Hematopoietic multipotent progenitor cell treated with erythropoietin and hydrocortisone succinate and interleukin-3 and kit ligand, for 4 days (in vitro differentiated cells): Measurements from ENCODE around the gene ATG16L2.
A peak's percentile ranks its signal among the peaks of the same experiment; 100 is the strongest.
"Not testable (repeated sequence)": the region's sequence is repeated elsewhere in the genome, so short reads cannot be mapped to it uniquely, and the experiment has no call there.

Source experiments
- DNase-seq: peaks from one replicate; pipeline ENCODE4 v3.0.0-alpha.2; 2015

The ATG16L2 gene

DNA sequence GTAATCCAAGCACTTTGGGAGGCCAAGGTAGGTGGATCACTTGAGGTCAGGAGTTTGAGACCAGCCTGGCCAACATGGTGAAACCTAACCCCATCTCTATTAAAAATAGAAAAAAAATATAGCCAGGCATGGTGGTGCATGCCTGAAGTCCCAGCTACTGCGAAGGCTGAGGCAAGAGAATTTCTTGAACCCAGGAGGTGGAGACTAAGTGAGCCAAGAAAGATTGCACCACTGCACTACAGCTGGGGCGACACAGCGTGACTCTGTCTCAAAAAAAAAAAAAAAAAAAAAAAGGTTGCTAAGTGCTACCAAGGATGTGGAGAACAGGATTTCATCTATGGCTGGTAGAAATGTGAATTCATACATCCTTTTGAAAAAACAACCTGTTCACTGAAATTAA is 36.6 kb downstream of the ATG16L2 start:
- no peak for DNase-seq

DNA sequence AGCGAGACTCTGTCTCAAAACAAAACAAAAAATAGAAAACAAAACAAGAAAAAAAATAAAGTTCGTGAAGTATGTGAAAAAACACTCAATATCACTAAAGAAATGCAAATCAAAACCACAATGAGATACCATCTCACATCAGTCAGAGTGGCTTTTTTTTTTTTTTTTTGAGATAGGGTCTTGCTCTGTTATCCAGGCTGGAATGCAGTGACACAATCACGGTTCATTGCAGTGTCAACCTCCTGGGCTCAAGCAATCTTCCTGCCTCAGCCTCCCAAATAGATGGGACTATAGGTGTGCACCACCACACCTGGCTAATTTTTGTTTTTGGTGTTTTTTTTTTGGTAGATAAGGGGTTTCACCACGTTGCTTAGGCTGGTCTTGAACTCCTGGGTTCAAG is 37.5 kb downstream of the ATG16L2 start:
- no peak for DNase-seq

DNA sequence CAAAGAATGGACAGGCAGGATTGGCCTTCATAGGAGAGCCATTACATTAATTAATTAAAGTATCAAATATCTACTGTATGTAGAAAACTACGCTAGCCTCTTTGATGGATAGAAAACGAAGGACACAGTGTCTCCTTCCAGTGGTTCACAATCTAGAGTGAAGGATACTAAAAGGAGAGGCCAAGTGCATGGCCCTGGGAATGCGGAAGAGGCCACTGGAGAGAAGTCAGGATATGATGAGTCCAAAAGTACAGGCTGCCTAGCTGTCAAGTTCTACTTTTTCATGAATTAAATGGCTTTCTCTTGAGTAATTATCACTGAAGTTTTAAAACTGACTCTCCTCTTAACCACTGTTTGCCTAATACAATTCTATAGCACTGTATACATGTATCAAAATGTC is 41.9 kb downstream of the ATG16L2 start:
- no peak for DNase-seq

DNA sequence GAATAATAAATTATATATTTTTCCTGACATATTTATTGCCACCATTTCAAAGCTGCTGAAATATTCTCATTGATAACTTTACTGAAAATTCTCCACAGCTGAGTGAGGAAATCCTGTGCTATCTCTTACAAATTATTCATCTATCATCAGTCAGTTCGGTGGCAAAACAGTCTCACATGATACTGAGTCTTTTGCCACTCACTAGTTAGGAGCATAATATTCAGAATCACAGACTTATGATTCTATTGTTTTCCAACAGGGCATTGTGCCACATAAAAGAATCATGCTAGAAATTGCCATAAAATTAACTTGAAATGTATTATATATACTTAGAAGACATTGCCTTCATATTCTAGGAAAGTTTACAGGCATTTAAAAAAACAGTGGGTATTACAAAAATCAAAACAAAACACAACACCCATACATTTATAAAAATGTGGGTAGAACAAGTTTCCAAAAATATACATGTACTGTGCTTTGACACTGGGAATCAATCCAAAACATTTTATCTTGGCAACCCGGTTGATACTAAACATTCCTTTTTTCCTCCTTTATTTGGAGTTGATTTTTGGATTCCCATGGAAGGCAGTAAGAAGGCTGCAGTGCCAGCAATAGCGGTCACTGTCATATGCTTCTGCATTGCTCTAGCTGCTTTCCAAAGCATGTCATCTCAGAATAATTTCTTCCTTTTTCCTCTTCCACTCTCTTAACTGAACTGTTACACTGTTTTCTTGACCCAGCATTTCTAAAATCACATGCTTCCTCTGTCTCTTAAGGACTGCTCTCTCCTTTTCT is 42.5 kb downstream of the ATG16L2 start:
- DNase-seq = no peak

DNA sequence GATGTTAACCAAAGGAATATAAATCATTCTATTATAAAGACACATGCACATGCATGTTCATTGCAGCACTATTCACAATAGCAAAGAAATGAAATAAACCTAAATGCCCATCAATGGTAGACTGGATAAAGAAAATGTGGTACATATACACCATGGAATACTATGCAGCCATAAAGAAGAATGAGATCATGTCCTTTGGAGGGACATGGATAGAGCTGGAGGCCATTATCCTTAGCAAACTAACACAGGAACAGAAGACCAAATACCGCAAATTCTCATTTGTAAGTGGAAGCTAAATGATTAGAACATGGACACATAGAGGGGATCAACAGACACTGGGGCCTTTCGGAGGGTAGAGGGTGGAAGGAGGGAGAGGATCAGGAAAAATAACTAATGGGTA is 44.1 kb downstream of the ATG16L2 start:
- not testable (repeated sequence) for DNase-seq

DNA sequence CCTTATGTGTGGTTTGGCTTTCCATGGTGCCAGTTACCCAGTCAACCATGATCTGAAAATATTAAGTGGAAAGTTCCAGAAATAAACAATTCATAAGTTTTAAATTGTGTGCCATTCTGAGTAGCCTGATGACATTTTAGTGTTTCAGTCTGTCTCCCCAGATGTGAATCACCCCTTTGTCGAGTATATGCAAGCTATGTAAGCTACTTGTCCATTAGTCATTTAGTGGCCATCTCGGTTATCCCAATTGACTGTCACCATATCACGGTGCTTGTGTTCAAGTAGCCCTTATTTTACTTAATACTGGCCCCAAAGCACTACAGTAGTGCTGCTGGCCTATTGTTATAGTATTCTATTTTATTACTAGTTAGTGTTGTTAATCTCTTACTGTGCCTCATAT is 44.9 kb downstream of the ATG16L2 start:
- no peak for DNase-seq

DNA sequence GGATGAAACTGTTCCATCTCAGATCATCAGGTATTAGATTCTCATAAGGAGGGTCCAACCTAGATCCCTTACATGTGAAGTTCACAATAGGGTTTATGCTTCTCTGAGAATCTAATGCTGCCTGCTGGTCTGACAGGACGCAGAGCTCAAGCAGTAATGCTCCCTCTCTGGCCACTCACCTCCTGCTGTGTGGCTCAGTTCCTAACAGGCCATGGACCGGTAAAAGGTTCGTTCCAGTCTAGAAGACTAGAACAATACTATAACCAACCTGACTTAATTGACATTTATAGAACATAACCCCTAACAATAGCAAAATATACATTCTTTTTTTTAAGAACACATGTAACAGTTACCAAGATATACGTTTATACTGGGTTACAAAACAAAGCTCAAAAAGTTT is 45.8 kb downstream of the ATG16L2 start:
- DNase-seq = no peak

DNA sequence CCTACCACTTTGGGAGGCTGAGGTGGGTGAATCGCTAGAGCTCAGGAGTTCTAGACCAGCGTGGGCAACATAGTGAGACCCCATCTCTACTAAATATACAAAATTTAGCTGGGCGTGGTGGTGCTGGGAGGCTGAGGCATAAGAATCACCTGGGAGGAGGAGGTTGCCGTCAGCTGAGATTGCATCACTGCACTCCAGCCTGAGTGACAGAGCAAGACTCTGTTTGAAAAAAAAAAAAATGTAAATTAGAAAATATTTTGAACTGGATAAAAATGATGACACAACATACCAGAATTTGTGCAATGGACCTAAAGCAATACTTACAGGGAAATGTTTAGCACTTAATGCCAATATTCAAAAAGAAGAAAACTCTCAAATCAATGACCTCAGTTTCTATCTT is 46.4 kb downstream of the ATG16L2 start:
- no peak for DNase-seq

DNA sequence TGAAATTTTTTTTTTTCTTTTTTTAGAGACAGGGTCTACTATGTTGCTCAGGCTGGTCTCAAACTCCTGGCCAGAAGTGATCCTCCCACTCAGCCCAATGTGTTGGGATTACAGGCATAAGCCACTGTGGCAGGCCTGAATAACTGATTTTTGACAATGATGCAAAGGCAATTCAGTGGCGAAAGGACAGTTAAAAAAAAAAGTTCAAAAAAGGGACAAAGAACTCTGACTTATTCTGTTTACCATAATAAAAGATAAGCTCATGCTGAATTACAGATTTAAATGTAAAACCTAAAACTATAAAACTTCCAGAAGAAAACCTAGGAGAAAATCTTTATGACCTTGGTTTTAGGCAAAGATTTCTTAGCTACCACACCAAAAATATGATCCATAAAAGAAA is 48.9 kb downstream of the ATG16L2 start:
- no peak for DNase-seq

DNA sequence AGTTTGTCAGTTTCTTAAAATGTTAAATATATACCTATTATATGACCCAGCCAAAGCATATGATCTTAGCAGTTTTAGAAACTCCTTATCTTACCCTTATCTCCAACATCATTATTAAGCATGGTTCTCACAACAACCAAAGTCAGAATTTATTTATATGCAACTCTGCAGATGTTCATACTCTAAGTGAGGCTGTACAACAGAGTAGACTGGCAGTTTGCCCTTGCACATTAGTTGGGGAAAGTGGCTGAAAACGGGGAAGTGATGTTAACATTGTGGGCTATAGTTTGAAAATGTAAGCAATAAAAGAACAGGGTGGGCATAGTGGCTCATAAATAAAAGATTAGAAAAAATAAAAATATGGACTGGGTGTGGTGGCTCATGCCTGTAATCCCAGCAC is 49.7 kb downstream of the ATG16L2 start:
- DNase-seq = peak; percentile 62

DNA sequence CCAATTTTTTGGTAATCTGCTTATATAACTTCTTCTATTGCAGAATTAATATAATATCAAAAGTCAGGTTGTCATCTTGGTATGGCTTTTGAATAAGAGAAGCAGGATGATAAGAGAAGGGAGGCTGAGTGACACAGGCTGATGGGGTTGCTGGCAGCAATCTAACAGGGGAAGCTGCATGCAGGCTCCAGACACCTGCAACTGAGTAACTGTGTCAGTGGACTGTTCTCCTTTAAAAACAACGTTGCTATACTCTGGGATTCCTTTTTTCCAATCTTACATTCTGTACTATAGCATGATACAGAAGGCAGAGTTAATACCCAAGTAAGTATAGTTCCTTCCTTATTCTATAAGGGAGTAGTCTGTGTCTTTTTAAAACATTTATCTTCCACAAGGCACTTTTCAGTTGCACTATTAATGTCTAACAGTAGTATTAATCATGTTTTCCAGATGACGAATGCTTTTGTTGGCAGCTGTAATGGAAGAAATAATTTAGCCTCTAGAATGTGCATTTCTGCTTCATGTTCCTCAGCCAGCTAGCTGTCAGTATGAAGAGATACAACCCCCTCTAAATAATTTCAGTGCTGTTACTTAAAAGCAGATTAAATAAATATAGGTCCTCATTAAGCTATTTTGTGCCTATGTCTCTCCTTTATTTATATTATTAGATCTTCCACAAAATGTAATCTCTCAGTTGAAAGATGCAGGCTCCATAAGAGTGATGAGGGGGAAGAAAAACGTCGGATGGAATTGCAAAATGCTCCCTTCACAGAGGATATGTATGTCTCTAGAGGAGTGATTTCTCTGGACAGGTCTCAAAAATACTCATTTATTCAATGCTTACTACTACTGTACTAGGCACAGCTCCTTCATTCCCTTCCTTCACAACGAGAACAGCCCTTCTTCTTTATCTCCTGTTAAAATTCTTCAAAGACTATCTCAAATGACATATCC is 50.8 kb downstream of the ATG16L2 start:
- peak; percentile 24 for DNase-seq

DNA sequence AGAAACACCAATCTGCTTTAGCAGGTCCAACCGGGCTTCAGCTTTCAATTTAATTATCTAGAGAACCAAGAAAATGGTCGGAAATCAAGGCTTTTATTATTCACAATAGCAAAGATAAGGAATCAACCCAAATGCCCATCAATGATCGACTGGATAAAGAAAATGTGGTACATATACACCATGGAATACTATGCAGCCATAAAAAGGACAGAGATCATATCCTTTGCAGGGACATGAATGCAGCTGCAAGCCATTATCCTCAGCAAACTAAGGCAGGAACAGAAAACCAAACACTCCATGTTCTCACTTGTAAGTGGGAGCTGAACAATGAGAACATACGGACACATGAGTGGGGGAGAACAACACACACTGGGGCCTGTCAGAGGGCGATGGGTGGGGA is 53.8 kb downstream of the ATG16L2 start:
- no peak for DNase-seq

DNA sequence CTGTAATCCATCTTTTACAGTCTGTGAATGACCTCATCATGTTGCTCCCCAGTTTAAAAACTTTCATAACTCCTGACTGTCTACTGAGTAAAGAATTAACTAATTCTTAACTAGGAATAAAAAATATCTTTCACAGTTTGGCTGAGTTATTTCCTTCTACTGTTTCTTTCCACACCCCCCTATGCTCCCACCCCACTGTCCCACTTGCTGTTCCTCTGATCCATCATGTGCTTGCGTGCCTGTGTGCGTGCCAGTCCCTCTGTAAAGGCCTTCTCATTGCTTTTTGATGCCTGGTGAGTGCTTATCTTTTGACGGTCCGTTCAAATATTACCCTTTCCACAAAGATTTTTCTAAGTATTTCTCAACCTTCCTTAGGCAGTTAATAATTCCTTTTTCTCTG is 55.6 kb downstream of the ATG16L2 start:
- DNase-seq = no peak

DNA sequence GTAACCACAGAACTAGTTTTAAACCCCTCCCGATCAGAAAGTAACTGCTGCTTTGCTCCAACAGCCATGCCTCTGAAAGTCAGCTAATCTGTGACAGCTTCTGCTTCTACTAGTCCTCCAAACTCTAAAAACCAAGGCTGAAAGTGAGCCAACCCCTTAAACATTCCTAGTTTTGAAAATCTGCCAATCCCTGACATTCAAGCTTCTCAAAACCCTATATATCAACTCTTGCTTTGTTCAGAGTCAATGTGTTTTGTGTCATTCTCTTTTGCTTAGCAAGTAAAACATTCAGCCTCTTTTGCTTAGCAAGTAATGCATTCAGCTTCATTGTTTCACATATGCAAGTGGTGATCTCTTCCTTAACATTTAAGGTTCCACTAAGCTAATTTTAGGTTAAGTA is 56.9 kb downstream of the ATG16L2 start:
- peak; percentile 8 for DNase-seq

DNA sequence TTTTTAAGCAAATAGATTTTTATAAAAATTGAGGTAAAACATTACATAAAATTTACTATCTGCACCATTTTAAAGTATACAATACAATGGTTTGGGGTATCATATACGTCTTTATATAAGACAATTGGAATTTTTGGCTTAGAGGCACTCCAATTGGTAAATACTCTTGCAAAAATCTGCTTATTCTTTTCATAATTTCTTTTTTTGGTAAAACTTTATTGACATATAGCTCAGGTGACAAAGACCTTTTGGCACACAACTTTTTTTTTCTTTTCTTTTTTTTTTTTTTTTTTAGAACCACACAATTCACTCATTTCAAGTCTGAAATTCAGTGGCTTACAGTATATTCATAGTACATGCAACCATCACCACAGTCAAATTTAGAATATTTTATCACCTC is 57.8 kb downstream of the ATG16L2 start:
- DNase-seq = no peak

DNA sequence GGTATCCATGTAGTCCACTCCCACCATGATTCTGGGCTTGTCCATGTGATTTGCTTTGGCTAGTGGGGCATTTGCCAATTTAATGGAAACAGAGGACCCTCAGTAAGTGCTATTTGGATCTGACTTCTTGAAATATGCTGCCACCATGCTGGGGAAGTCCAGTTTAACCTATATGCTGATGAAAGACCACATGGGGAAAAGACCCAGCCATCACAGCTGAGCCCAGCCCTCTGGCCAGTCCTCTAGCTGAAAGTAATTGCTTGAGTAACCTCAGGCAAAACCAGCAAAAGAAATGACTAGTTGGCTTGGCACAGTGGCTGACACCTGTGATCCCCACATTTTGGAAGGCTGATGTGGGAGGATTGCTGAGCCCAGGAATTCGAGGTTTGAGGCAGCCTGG is 61.5 kb downstream of the ATG16L2 start:
- no peak for DNase-seq

DNA sequence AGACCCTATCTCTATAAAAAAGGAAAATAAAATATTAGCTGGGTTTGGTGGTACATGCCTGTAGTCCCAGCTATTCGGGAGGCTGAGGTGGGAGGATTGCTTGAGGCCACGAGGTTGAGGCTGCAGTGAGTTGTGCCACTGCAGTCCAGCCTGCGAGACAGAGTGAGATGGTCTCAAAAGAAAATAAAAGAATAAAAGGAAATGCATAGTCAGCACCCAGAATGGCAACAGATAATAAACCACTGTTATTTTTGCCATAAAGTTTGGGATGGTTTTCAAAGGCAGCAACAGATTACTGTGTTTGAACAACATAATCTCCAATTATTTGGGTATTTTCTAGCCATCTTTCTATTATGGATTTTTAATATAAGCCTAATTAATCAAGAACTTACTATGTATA is 61.9 kb downstream of the ATG16L2 start:
- no peak for DNase-seq
